Upper lobe of left lung (tissue), 6 donors: ENCODE measurements around the gene HESX1. TPM values are rescaled to one million over a fixed set of nuclear protein-coding genes. Genes with fewer than 3 reads are reported as not detected.

Experiments
- ATAC-seq, 2 donors: fragments of 200-7000 bp; cut with Tn5 transposase; one replicate each; pipeline ENCODE4 v1.9.1; 2022; ENCODE audit warnings: mild to moderate bottlenecking in 2 of 2, moderate library complexity in 2 of 2; ENCODE audit not compliant: low FRiP score in 2 of 2
- DNase-seq, 2 donors: peaks; one replicate each; pipeline ENCODE4 v3.0.0-alpha.2; 2019 to 2020
- H3K27ac ChIP-seq, 4 donors: fragments of 200-600 bp; sonication (generic); one replicate each; pipeline ENCODE4 v1.5.1; 2016 to 2019
- H3K27me3 ChIP-seq, 4 donors: fragments of 200-600 bp; sonication (generic); one replicate each; pipeline ENCODE4 v1.5.1; 2017 to 2019
- H3K36me3 ChIP-seq, 4 donors: fragments of 200-600 bp; sonication (generic); one replicate each; pipeline ENCODE4 v1.5.1; 2016 to 2019
- H3K4me1 ChIP-seq, 4 donors: fragments of 200-600 bp; sonication (generic); one replicate each; pipeline ENCODE4 v1.5.1; 2018 to 2019
- H3K4me3 ChIP-seq, 4 donors: fragments of 200-600 bp; sonication (generic); one replicate each; pipeline ENCODE4 v1.5.1; 2017 to 2019; ENCODE audit warnings: mild to moderate bottlenecking in 2 of 4, moderate library complexity in 1 of 4
- H3K9me3 ChIP-seq, 4 donors: fragments of 200-600 bp; sonication (generic); one replicate each; pipeline ENCODE4 v1.5.1; 2018 to 2019
- CTCF ChIP-seq, 6 experiments: fragments of 450-650 bp in 4 of 6; fragments of 200-600 bp in 2 of 6; sonication (generic) in 2 of 6; IDR thresholded peaks; one replicate each; pipeline ENCODE4 v1.5.1; 2016 to 2019; ENCODE audit warnings: antibody characterized with exemption in 6 of 6
- EP300 ChIP-seq, 4 donors: sonication (generic); formaldehyde crosslinking; IDR thresholded peaks; one replicate each; pipeline ENCODE4 v1.5.1; 2017; ENCODE audit warnings: antibody characterized with exemption in 4 of 4, control low read depth in 2 of 4
- POLR2A ChIP-seq, 4 donors: fragments of 450-650 bp; IDR thresholded peaks; one replicate each; pipeline ENCODE4 v1.5.1; 2016 to 2017; ENCODE audit warnings: antibody characterized with exemption in 4 of 4, mild to moderate bottlenecking in 2 of 4
- POLR2AphosphoS5 ChIP-seq, 2 donors: sonication (generic); formaldehyde crosslinking; IDR thresholded peaks; one replicate each; pipeline ENCODE4 v1.5.1; 2017; ENCODE audit warnings: antibody characterized with exemption in 2 of 2
- WGBS, 2 donors: methylation state at CpG; one replicate each; pipeline ENCODE4 v1.1.5; 2017 to 2018; 5-methylcytosine and 5-hydroxymethylcytosine counted together
- total RNA-seq, 6 donors: library from RNA; depleted of rRNA in 4 of 6; stranded (reverse); fragments of >200 nt in 4 of 6; gene quantifications; one replicate each; pipeline versions ENCODE4 v1.1.0 to v1.2.1, GENCODE V29; 2016 to 2021
- donor health status: DM: no; HTN: no; CAD: no; lungs with moderate emphysema.
- donor health status: DM: no; HTN: yes; CAD: no; lungs with severe emphysema.

The HESX1 gene
- total RNA-seq, 6 donors from 2014 or later: 0.74 to 2.1 (median 0.91) TPM; not detected in 1

- peak overlapping the region; percentile 34 to 58 (median 42) for H3K4me3 ChIP-seq
- TF ChIP-seq EP300 (IDR thresholded peaks at IDR 0.05): no peak
- no peak for TF ChIP-seq POLR2A (IDR thresholded peaks at IDR 0.05)
- no peak for TF ChIP-seq POLR2AphosphoS5 (IDR thresholded peaks at IDR 0.05)
- TF ChIP-seq CTCF (IDR thresholded peaks at IDR 0.05): peak; percentile 66 to 86 (median 74)
- H3K36me3 ChIP-seq: no peaks in the 10 kb centered on the region
- H3K9me3 ChIP-seq: no peaks in the 10 kb centered on the region
- 7 to 15% methylated on average over 33 to 36 of the region's 40 CpGs for WGBS, 2 donors
- peak overlapping the region in 1 of 4 donors; percentile 17 for H3K27ac ChIP-seq
- DNase-seq (peak; percentile 82 to 91), ATAC-seq (peak; percentile 87 to 88)
- peaks cover 0 to 2% (median under 1%) of the 10 kb centered on the region in 4 donors for H3K27me3 ChIP-seq
- peaks cover 3 to 19% (median 11%) of the 10 kb centered on the region in 4 donors for H3K4me1 ChIP-seq
These were observed 29.7 kb downstream of the HESX1 start for GRCh38 chr3:57169872-57170623.

GRCh38 chr3:57169108-57169507, 30.7 kb downstream of the HESX1 start:
- DNase-seq (no peak), ATAC-seq (no peak)
- H3K9me3 ChIP-seq: no peaks in the 10 kb centered on the region
- H3K27ac ChIP-seq: no peak overlapping the region
- no peaks in the 10 kb centered on the region for H3K36me3 ChIP-seq
- TF ChIP-seq POLR2A (IDR thresholded peaks at IDR 0.05) (no peak), CTCF (IDR thresholded peaks at IDR 0.05) (no peak), POLR2AphosphoS5 (IDR thresholded peaks at IDR 0.05) (no peak), EP300 (IDR thresholded peaks at IDR 0.05) (no peak)
- 64 to 70% methylated on average over 3 of the region's 3 CpGs for WGBS, 2 donors
- peaks cover 0 to 10% (median 6%) of the 10 kb centered on the region in 4 donors for H3K27me3 ChIP-seq
- H3K4me3 ChIP-seq: no peak overlapping the region
- peaks cover 10 to 29% (median 20%) of the 10 kb centered on the region in 4 donors for H3K4me1 ChIP-seq

- no peak overlapping the region for H3K27ac ChIP-seq
- TF ChIP-seq EP300 (IDR thresholded peaks at IDR 0.05) (no peak), POLR2A (IDR thresholded peaks at IDR 0.05) (no peak), POLR2AphosphoS5 (IDR thresholded peaks at IDR 0.05) (no peak), CTCF (IDR thresholded peaks at IDR 0.05) (no peak)
- no peak overlapping the region for H3K4me3 ChIP-seq
- H3K36me3 ChIP-seq: no peaks in the 10 kb centered on the region
- H3K27me3 ChIP-seq: peaks cover 0 to 11% (median 6%) of the 10 kb centered on the region in 4 donors
- 72 to 79% methylated on average over 2 of the region's 2 CpGs for WGBS, 2 donors
- peaks cover 12 to 30% (median 22%) of the 10 kb centered on the region in 4 donors for H3K4me1 ChIP-seq
- ATAC-seq (no peak), DNase-seq (no peak)
- no peaks in the 10 kb centered on the region for H3K9me3 ChIP-seq
These were observed 31.6 kb downstream of the HESX1 start for GRCh38 chr3:57168151-57168550.

GRCh38 chr3:57166660-57167059, 33.1 kb downstream of the HESX1 start:
- H3K4me1 ChIP-seq: peaks cover 12 to 30% (median 22%) of the 10 kb centered on the region in 4 donors
- WGBS, 2 donors: 66 to 74% methylated on average over 2 of the region's 2 CpGs
- DNase-seq (no peak), ATAC-seq (no peak)
- no peaks in the 10 kb centered on the region for H3K36me3 ChIP-seq
- no peaks in the 10 kb centered on the region for H3K9me3 ChIP-seq
- no peak for TF ChIP-seq EP300 (IDR thresholded peaks at IDR 0.05)
- no peak for TF ChIP-seq POLR2A (IDR thresholded peaks at IDR 0.05)
- TF ChIP-seq CTCF (IDR thresholded peaks at IDR 0.05): no peak
- TF ChIP-seq POLR2AphosphoS5 (IDR thresholded peaks at IDR 0.05): no peak
- H3K27ac ChIP-seq: no peak overlapping the region
- peaks cover 0 to 11% (median 6%) of the 10 kb centered on the region in 4 donors for H3K27me3 ChIP-seq
- no peak overlapping the region for H3K4me3 ChIP-seq
